NCI-H2196 (cell line): ENCODE results near the gene CDH22.

Experiments used
- DNase-seq: peaks from one replicate; lab custom pipeline; 2025; ENCODE audit not compliant: unreplicated experiment; lab: John Stamatoyannopoulos, UW

The CDH22 gene

GRCh38 chr20:46249671-46250070 is 58.6 kb downstream of the CDH22 start:
- no peak for DNase-seq

DNA sequence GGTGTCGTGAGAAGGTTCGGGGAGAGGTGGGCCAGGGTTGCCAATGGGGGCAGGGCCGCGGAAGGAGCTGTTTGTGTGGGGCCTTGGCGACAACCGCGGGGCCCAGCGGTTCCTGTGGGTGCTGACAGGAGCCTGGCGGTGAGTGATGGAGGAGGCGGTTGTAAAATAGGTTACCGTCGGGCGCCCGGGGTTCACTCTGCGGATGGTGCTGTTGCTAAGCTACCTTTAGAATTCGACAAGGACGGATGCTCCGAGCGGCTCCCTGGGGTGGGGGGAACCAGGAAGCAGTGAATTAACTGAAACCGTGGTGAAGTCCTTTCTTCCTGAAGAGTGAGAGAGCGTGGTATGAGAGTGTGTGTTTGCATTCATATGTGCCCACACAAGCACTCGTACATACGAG is 61.7 kb downstream of the CDH22 start:
- DNase-seq: no peak

DNA sequence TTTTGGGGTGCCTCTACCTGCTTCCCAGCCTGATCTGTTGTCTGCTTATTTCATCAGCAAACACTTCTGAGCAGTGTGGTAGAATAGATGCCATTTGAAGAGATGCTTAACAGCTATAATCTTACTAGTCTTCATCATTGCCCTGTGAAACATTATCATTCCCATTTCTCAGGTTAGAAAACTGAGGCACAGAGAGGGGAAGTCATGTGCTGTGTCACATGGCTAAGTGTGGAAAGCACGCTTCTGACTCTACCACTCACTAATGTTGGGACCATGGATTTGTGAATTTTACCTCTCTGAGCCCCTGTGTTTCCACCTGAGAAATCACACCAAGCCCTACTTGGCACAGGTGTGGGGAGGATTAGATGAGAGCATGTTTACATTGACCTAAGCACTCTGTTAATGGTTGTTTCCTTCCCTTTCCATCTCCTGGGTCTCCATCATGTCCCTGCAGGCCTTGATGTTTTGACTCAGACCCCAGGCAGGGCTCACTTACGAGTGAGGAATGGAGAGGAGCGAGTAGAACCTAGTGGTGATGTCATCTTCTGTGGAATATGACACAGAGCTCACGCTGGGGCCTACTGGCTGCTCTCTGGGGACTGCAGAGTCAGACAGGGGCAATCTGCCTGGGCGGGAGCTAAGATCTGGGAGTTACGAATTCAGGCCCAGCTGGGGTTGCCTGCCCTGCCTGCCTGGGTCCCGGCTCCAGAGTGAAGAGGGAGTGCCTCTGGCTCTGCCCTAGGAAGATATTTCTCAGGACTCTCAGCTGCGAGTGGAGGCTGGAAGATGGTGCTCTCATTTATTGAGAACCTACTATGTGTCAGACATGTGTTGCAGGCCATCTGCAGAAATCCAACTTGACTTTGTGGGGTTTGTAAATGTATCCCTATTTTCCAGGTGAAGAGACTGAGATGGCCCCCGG is 64.3 kb downstream of the CDH22 start:
- DNase-seq: no peak

DNA sequence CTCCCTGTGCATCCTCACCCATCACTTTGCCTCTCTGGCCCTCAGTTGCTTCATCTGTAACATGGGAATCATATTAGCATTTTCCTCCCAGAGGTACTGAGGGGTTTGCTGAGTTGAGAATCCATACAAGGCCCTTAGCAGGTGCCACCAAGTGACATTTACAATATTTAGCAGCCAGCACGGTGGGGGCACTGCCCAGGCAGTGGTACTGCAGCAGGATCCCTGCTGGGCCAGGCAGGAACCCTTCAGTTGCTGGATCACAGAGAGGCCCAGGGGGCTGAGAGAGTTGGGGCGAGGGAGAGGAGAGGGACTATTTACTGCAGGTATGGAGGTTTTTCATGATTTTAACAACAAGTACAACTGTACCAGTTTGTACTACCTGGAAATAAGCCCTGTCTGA is 65.9 kb downstream of the CDH22 start:
- no peak for DNase-seq

GRCh38 chr20:46240881-46241280 is 67.4 kb downstream of the CDH22 start:
- no peak for DNase-seq

- DNase-seq: no peak
These were observed 68.2 kb downstream of the CDH22 start for GRCh38 chr20:46240065-46240464.

DNA sequence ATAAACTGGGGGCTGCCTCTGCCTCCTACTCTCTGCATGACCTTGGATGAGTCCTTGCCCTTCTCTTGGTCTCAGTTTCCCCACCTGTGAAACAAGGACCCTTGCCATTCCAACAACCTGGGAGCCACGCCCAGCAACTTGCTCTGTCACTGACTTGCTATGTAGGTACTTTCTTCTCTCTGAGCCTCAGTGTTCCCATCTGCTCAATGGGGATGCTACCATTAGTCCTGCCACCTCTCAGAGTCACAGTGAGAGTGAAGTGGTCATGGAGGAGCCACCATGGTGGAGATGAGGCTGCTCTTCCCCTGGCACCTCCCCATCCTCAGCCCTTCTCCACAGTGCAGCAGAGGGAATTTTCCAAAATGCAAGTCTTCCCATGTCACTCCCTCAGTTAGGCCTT is 70.6 kb downstream of the CDH22 start:
- no peak for DNase-seq

DNA sequence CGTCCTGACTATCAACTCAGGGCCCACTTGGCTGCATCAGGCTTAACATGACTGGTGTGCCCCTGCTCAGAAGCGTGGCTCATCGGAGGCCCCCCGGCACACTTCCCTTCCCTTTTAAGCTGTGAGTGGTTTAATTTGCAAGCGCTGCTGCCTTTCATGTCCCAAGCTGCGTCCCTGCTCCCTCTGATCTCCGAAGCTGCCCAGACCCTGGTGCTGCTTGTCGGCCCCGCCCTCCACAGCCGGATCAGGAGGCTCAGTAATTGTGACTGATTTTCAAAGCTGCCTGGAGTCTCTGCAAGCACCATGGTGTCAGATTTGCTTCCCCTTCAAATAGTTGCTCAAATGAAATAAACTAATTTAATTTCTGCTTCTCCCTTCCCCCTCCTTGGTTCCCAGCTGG is 71.1 kb downstream of the CDH22 start:
- no peak for DNase-seq

- no peak for DNase-seq
These were observed 73.2 kb downstream of the CDH22 start for GRCh38 chr20:46235077-46235476.

GRCh38 chr20:46233701-46234100 is 74.6 kb downstream of the CDH22 start:
- DNase-seq: no peak

GRCh38 chr20:46232539-46232938 is 75.8 kb downstream of the CDH22 start:
- no peak for DNase-seq

GRCh38 chr20:46230801-46231282 is 77.5 kb downstream of the CDH22 start:
- no peak for DNase-seq

GRCh38 chr20:46230106-46230491 is 78.2 kb downstream of the CDH22 start:
- DNase-seq: no peak

GRCh38 chr20:46229478-46230105 is 78.7 kb downstream of the CDH22 start:
- DNase-seq: no peak

- DNase-seq: no peak
These were observed 79.6 kb downstream of the CDH22 start for GRCh38 chr20:46228670-46229069.

DNA sequence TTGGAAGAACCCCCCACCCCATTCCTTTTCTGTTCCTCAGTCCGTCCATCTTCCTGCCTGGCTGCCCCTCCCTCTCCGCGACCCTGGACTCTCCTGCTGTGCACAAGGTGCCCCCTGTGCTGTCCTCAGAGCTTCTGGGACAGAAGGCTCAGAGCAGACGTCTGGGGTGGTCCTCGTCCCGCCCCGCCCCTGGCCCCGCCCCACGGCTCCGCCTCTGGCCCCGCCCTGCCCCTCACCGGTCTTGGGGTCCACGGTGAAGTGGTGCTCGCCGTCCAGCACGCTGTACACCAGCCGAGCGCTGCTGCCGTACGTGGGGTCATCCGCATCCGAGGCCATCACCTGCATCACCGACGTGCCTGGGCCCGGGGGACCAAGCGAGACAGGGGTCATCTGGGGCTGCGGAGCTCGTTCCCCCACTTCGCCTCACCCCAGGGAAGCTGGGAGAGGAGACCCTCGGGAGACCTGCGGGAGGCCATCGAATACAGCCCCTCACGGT is 81.0 kb downstream of the CDH22 start:
- no peak for DNase-seq

GRCh38 chr20:46226602-46227001 is 81.7 kb downstream of the CDH22 start:
- DNase-seq: no peak

- DNase-seq: no peak
These were observed 85.7 kb downstream of the CDH22 start for GRCh38 chr20:46222521-46223007.

DNA sequence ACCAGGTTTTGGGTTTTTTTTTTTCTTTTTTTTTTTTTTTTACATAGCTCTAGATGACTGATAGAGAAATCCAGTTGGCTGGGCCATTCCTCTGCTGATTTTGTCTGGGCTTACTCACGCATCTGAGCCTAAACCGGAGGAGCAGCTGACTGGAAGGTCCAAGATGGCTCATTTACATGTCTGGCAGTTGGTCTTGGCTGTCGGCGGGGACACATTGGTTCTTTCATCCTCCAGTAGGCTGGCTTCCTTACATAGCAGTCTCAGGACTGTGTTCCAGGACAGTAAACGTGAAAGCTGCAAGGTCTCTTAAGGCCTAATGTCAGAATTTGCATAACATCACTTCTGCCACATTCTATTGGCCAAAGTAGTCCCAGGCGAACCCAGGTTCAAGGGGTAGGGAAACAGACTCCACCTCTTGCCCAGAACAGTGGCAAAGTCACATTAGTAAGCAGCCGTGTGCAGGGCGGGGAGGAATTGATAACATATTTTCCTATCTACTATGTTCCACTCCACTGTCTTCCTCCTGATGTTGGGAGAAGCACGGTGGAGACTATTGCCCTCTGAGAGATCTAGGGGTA is 87.0 kb downstream of the CDH22 start:
- DNase-seq: no peak

DNA sequence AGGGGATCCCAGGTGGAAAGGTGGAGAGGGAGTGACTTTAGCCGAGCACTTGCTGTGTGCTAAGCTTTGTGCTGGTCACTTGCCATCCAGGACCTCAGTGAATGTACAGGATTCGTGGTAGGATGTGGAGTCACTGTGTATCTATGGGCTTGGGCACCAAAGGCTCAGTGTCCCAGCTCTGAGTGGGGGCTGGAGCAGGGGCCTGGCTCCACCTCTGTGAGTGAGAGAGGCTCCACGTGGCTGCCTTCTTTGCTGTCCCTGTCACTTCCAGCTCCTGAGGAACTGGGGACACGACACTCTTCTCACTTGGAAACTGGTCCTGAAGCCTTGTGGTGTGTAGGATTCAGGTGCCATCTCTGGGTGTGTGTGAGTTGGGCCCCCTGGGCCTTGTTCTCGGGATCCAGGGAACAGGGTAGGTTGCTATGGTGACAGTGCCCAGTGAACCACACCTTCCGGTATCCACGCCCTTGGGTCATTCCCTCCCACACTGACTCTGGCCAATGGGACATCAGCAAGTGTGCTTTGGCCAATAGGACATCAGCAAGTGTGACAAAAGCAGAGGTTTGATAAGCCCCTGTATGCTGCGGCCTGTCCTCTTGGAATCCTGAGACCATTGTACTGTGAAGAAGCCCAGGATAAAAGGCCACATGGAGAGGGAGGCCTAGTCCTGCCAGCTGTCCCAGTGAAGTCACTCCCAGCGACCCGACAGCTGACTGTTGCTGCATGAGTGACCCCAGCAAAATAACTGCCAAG is 87.7 kb downstream of the CDH22 start:
- peak; percentile 93 for DNase-seq

DNA sequence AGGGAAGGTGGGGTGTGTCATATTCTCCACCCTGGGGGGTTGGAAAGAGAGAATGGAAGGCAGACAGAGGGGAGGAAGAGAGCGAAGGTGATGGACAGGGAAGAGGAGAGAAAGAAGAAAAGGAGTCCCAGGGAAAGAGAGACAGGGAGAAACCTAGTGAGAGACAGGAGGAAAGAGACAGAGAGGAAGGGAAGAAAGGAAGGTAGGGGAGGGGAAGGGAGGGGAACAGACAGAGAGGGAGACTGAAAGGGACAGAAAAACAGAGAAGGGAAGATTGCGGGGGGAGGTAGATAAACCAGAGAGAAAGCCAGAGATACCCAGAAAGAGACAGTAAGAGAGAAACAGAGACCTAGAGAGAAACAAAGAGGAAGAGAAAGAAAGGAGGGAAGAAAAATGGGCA is 88.4 kb downstream of the CDH22 start:
- DNase-seq: no peak
